SK-N-SH treated with all-trans-retinoic acid at 6 μM for 48 hours (cell line): ENCODE data around the gene CHEK2.

Source experiments
- ATAC-seq: fragments of 200-7000 bp; cut with Tn5 transposase; 3 replicates; pipeline ENCODE4 v1.9.1; 2020; ENCODE audit warnings: mild to moderate bottlenecking, moderate library complexity
- ARNTL ChIP-seq: fragments of 450-650 bp; formaldehyde crosslinking; IDR thresholded peaks from 2 replicates; pipeline ENCODE4 v1.5.0; 2020; ENCODE audit warnings: low read depth, mild to moderate bottlenecking, moderate library complexity, borderline replicate concordance
- BACH2 ChIP-seq: fragments of 250-450 bp; sonication (Bioruptor Pico); IDR thresholded peaks from 2 replicates; pipeline ENCODE4 v1.9.0; 2021; ENCODE audit warnings: mild to moderate bottlenecking, borderline replicate concordance
- ESRRG ChIP-seq: fragments of 250-450 bp; sonication (Bioruptor Pico); IDR thresholded peaks from 2 replicates; pipeline ENCODE4 v1.6.1; 2021; ENCODE audit warnings: mild to moderate bottlenecking
- GLIS3 ChIP-seq: fragments of 250-450 bp; sonication (Bioruptor Pico); IDR thresholded peaks from 2 replicates; pipeline ENCODE4 v1.5.0; 2020; ENCODE audit warnings: mild to moderate bottlenecking, moderate library complexity
- ISL1 ChIP-seq: fragments of 250-450 bp; sonication (Bioruptor Pico); IDR thresholded peaks from 2 replicates; pipeline ENCODE4 v2.1.2; 2022; ENCODE audit warnings: mild to moderate bottlenecking, moderate library complexity
- RARB ChIP-seq: fragments of 250-450 bp; sonication (Bioruptor Pico); IDR thresholded peaks from 2 replicates; pipeline ENCODE4 v1.8.0; 2021; ENCODE audit warnings: mild to moderate bottlenecking, moderate library complexity
- SNAI2 ChIP-seq: fragments of 250-450 bp; sonication (Bioruptor Pico); IDR thresholded peaks from 2 replicates; pipeline ENCODE4 v1.5.0; 2020; ENCODE audit warnings: mild to moderate bottlenecking, moderate library complexity
- TCF4 ChIP-seq: fragments of 250-450 bp; sonication (Bioruptor Pico); IDR thresholded peaks from 2 replicates; pipeline ENCODE4 v1.8.0; 2021; ENCODE audit warnings: mild to moderate bottlenecking, moderate library complexity, borderline replicate concordance
- TOX ChIP-seq: fragments of 250-450 bp; sonication (Bioruptor Pico); IDR thresholded peaks from 2 replicates; pipeline ENCODE4 v1.8.0; 2021; ENCODE audit warnings: mild to moderate bottlenecking, moderate library complexity, borderline replicate concordance
- ZC3H10 ChIP-seq: fragments of 250-450 bp; sonication (Bioruptor Pico); IDR thresholded peaks from 2 replicates; pipeline ENCODE4 v1.5.1; 2021; ENCODE audit warnings: mild to moderate bottlenecking, moderate library complexity
- ZFP3 ChIP-seq: fragments of 250-450 bp; sonication (Bioruptor Pico); IDR thresholded peaks from 2 replicates; pipeline ENCODE4 v1.5.0; 2020; ENCODE audit warnings: mild to moderate bottlenecking, moderate library complexity
- ZFP30 ChIP-seq: fragments of 450-650 bp; formaldehyde crosslinking; IDR thresholded peaks from 2 replicates; pipeline ENCODE4 v1.5.0; 2022; ENCODE audit warnings: mild to moderate bottlenecking, moderate library complexity
- ZNF565 ChIP-seq: fragments of 450-650 bp; formaldehyde crosslinking; conservative IDR thresholded peaks from 2 replicates; pipeline ENCODE4 v1.5.0; 2020; ENCODE audit warnings: low read depth, mild to moderate bottlenecking, moderate library complexity
- ZNF70 ChIP-seq: fragments of 450-650 bp; formaldehyde crosslinking; IDR thresholded peaks from 2 replicates; pipeline ENCODE4 v1.5.0; 2020; ENCODE audit warnings: mild to moderate bottlenecking, moderate library complexity
- ZNF8 ChIP-seq: fragments of 450-650 bp; formaldehyde crosslinking; IDR thresholded peaks from 2 replicates; pipeline ENCODE4 v1.5.0; 2020; ENCODE audit warnings: mild to moderate bottlenecking, moderate library complexity
- TF ChIP-seq, protein P1 (sequence below): fragments of 250-450 bp; sonication (Bioruptor Pico); IDR thresholded peaks from 2 replicates; pipeline ENCODE4 v1.8.0; 2021; ENCODE audit warnings: low read depth, mild to moderate bottlenecking, moderate library complexity, borderline replicate concordance
- TF ChIP-seq, protein P2 (sequence below): fragments of 250-450 bp; sonication (Bioruptor Pico); IDR thresholded peaks from 2 replicates; pipeline ENCODE4 v1.8.0; 2020; ENCODE audit warnings: mild to moderate bottlenecking, moderate library complexity, borderline replicate concordance
- TF ChIP-seq, protein P3 (sequence below): fragments of 250-450 bp; sonication (Bioruptor Pico); IDR thresholded peaks from 2 replicates; pipeline ENCODE4 v1.5.1; 2021; ENCODE audit warnings: mild to moderate bottlenecking, moderate library complexity
- TF ChIP-seq, protein P4 (sequence below): fragments of 250-450 bp; sonication (Bioruptor Pico); IDR thresholded peaks from 2 replicates; pipeline ENCODE4 v1.5.1; 2020; ENCODE audit warnings: low read depth, mild to moderate bottlenecking, moderate library complexity

CHEK2 gene

DNA sequence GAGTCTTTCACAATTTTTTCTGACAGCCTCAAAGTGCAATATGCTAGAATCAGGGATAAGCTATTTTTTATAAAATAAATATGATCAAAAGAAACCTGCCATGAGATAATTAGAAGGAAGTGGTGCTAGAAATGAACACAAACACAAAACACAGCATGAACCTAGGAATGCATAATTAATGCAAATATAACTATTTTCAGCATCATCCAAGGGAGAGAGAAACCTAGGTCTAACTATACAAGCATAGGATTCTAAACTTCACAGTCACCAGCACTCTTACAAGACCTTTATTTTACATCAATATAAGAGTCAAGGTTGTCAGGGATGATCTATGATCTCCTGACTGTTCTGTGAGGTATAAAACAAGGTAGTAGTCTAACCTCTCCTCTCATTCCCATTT lies 91.2 kb downstream of the CHEK2 start:
- TF ChIP-seq, protein P1, sequence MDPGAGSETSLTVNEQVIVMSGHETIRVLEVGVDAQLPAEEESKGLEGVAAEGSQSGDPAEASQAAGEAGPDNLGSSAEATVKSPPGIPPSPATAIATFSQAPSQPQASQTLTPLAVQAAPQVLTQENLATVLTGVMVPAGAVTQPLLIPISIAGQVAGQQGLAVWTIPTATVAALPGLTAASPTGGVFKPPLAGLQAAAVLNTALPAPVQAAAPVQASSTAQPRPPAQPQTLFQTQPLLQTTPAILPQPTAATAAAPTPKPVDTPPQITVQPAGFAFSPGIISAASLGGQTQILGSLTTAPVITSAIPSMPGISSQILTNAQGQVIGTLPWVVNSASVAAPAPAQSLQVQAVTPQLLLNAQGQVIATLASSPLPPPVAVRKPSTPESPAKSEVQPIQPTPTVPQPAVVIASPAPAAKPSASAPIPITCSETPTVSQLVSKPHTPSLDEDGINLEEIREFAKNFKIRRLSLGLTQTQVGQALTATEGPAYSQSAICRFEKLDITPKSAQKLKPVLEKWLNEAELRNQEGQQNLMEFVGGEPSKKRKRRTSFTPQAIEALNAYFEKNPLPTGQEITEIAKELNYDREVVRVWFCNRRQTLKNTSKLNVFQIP: no peak
- TF ChIP-seq TCF4 (CRISPR knock-in tag): no peak
- no peak for TF ChIP-seq BACH2 (CRISPR knock-in tag)
- TF ChIP-seq, protein P2, sequence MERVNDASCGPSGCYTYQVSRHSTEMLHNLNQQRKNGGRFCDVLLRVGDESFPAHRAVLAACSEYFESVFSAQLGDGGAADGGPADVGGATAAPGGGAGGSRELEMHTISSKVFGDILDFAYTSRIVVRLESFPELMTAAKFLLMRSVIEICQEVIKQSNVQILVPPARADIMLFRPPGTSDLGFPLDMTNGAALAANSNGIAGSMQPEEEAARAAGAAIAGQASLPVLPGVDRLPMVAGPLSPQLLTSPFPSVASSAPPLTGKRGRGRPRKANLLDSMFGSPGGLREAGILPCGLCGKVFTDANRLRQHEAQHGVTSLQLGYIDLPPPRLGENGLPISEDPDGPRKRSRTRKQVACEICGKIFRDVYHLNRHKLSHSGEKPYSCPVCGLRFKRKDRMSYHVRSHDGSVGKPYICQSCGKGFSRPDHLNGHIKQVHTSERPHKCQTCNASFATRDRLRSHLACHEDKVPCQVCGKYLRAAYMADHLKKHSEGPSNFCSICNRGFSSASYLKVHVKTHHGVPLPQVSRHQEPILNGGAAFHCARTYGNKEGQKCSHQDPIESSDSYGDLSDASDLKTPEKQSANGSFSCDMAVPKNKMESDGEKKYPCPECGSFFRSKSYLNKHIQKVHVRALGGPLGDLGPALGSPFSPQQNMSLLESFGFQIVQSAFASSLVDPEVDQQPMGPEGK (CRISPR knock-in tag): no peak
- TF ChIP-seq TOX (CRISPR knock-in tag): no peak
- no peak for TF ChIP-seq ARNTL
- TF ChIP-seq RARB: no peak
- TF ChIP-seq, protein P3, sequence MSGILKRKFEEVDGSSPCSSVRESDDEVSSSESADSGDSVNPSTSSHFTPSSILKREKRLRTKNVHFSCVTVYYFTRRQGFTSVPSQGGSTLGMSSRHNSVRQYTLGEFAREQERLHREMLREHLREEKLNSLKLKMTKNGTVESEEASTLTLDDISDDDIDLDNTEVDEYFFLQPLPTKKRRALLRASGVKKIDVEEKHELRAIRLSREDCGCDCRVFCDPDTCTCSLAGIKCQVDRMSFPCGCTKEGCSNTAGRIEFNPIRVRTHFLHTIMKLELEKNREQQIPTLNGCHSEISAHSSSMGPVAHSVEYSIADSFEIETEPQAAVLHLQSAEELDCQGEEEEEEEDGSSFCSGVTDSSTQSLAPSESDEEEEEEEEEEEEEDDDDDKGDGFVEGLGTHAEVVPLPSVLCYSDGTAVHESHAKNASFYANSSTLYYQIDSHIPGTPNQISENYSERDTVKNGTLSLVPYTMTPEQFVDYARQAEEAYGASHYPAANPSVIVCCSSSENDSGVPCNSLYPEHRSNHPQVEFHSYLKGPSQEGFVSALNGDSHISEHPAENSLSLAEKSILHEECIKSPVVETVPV (CRISPR knock-in tag): no peak
- no peak for TF ChIP-seq ZNF565
- no peak for ATAC-seq

DNA sequence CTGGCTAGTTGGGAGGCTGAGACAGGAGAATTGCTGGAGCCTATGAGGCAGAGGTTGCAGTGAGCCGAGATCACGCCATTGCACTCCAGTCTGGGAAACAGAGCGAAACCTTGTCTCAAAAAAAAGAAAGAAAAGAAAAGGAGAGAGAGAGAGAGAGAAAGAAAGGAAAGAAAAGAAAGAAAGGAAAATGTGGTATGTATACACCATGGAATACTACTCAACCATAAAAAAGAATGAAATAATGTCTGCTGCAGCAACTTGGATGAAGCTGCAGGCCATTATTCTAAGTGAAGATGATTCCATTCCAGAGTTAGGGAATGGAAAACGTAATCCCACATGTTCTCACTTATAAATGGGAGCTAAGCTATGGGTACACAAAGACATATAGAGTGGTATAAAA lies 92.8 kb downstream of the CHEK2 start:
- ATAC-seq: no peak
- TF ChIP-seq, protein P3 (CRISPR knock-in tag): no peak
- TF ChIP-seq, protein P1: no peak
- TF ChIP-seq TCF4 (CRISPR knock-in tag): no peak
- no peak for TF ChIP-seq ZC3H10
- no peak for TF ChIP-seq SNAI2 (CRISPR knock-in tag)
- no peak for TF ChIP-seq ISL1 (CRISPR knock-in tag)
- no peak for TF ChIP-seq RARB
- no peak for TF ChIP-seq TOX (CRISPR knock-in tag)
- no peak for TF ChIP-seq BACH2 (CRISPR knock-in tag)
- no peak for TF ChIP-seq ZFP30 (CRISPR knock-in tag)
- no peak for TF ChIP-seq ZNF70 (CRISPR knock-in tag)
- TF ChIP-seq, protein P2 (CRISPR knock-in tag): no peak
- TF ChIP-seq ZNF8 (CRISPR knock-in tag): no peak

DNA sequence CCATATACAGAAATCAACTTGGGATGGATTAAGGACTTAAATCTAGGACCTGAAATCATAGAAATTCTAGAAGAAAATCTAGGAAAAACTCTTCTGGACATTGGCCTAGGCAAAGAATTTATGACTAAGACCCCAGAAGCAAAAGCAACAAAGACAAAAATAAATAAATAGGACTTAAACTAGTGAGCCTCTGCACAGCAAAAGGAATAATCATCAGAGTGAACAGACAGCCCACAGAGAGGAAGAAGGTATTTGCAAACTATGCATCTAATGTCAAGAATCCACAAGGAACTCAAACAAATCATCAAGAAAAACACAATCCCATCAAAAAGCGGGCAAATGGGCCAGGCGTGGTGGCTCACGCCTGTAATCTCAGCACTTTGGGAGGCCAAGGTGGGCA lies 94.4 kb downstream of the CHEK2 start:
- TF ChIP-seq BACH2 (CRISPR knock-in tag) (no peak), ZC3H10 (no peak), ESRRG (no peak), GLIS3 (no peak), ZFP30 (CRISPR knock-in tag) (no peak), ZFP3 (no peak)
- TF ChIP-seq, protein P4, sequence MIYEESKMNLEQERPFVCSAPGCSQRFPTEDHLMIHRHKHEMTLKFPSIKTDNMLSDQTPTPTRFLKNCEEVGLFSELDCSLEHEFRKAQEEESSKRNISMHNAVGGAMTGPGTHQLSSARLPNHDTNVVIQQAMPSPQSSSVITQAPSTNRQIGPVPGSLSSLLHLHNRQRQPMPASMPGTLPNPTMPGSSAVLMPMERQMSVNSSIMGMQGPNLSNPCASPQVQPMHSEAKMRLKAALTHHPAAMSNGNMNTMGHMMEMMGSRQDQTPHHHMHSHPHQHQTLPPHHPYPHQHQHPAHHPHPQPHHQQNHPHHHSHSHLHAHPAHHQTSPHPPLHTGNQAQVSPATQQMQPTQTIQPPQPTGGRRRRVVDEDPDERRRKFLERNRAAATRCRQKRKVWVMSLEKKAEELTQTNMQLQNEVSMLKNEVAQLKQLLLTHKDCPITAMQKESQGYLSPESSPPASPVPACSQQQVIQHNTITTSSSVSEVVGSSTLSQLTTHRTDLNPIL (CRISPR knock-in tag): no peak
- TF ChIP-seq, all 23 proteins: peak for 0

More for the DNA sequence above, 94.4 kb downstream of the CHEK2 start:
- ATAC-seq: no peak
